Effector memory CD8-positive, alpha-beta T cell (primary cell): ENCODE data around the gene ENGASE.

Experiments
- ATAC-seq: fragments of 150-1000 bp; cut with Tn5 transposase; replicated peaks from 2 replicates; pipeline ENCODE4 v1.10.0; 2021; ENCODE audit warnings: mild to moderate bottlenecking, moderate library complexity
- DNase-seq, 3 experiments: peaks; one replicate each; pipeline ENCODE4 v3.0.0; 2021
- H3K27ac Mint-ChIP-seq, 2 donors: one replicate each; pipeline ENCODE4 v1.8.0; 2022; ENCODE audit warnings: mild to moderate bottlenecking in 2 of 2, mixed read lengths in 2 of 2, moderate library complexity in 2 of 2
- H3K27me3 Mint-ChIP-seq, 2 donors: one replicate each; pipeline ENCODE4 v1.8.0; 2022; ENCODE audit warnings: mixed read lengths in 2 of 2
- H3K36me3 Mint-ChIP-seq: one replicate; pipeline ENCODE4 v1.8.0; 2022; ENCODE audit warnings: mild to moderate bottlenecking, moderate library complexity, mixed read lengths; ENCODE audit not compliant: insufficient read depth
- H3K4me1 Mint-ChIP-seq, 2 donors: one replicate each; pipeline ENCODE4 v1.8.0; 2022; ENCODE audit warnings: low read depth in 2 of 2, mixed read lengths in 2 of 2
- H3K4me3 Mint-ChIP-seq, 2 donors: one replicate each; pipeline ENCODE4 v1.8.0; 2022; ENCODE audit warnings: mild to moderate bottlenecking in 2 of 2, mixed read lengths in 2 of 2, moderate library complexity in 2 of 2
- H3K9me3 Mint-ChIP-seq, 2 donors: one replicate each; pipeline ENCODE4 v1.8.0; 2022; ENCODE audit warnings: mixed read lengths in 2 of 2

Gene ENGASE

DNA sequence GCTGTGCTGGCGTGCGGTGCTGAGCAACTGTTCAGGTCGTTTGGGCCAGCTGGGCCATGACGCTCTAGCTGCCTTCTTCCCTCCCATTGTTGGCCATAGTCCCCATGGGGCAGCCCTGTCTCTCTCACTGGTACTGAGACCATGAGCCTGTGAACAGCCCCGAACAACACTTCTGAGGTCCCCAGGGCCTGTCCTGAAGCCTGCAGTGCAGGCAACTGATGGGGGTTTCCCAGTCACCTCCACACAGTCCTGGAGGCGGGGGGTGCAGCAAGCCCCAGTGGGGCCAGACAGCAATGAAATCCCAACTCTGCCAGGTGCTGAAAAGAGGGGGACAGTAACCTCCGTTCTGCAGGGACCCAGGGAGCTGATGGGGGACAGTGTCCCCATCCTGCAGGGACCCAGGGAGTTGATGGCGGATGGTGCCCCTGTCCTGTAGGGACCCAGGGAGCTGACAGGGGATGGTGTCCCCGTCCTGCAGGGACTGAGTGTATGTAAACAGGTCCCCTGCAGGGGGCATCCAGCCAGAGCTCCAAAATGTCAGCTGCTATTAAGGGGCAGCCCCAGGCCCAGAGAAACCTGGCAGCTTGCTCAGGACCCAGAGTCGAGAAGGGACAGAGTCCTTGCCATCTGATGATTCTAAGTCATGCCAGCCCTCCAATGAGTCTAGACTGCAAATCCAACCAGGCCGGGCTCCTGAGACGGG, 30.4 kb downstream of the ENGASE start:
- ATAC-seq: no peak
- H3K4me3 Mint-ChIP-seq: no peak overlapping the region
- H3K27ac Mint-ChIP-seq: no peak overlapping the region
- peaks cover 19 to 74% of the 10 kb centered on the region in 2 donors for H3K27me3 Mint-ChIP-seq
- H3K9me3 Mint-ChIP-seq: no peaks in the 10 kb centered on the region
- H3K4me1 Mint-ChIP-seq: no peaks in the 10 kb centered on the region
- DNase-seq: no peak
- H3K36me3 Mint-ChIP-seq: peaks cover 4% of the 10 kb centered on the region

DNA sequence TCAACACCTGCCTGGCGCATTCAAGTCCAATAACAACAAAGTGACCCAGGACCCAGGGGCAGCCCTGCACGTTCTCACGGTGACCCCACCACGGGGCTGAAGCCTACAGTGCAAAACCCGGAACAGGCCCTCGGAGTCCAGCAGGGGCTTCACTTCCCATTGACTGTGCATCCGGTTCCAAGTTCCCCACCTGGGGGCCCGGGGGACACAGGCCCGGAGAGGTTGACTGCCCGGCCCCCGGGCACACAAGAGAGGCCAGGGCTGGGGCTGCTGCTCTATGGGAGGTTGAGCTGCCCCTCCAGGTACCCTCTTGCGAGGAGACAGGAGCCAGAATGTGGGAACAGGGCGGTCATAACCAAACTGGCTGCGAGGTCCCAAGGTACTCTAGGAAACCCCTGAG, 31.3 kb downstream of the ENGASE start:
- ATAC-seq (no peak), DNase-seq (no peak)
- peaks cover 19 to 74% of the 10 kb centered on the region in 2 donors for H3K27me3 Mint-ChIP-seq
- H3K27ac Mint-ChIP-seq: no peak overlapping the region
- H3K9me3 Mint-ChIP-seq: no peaks in the 10 kb centered on the region
- H3K36me3 Mint-ChIP-seq: peaks cover 4% of the 10 kb centered on the region
- H3K4me3 Mint-ChIP-seq: no peak overlapping the region
- H3K4me1 Mint-ChIP-seq: no peaks in the 10 kb centered on the region

DNA sequence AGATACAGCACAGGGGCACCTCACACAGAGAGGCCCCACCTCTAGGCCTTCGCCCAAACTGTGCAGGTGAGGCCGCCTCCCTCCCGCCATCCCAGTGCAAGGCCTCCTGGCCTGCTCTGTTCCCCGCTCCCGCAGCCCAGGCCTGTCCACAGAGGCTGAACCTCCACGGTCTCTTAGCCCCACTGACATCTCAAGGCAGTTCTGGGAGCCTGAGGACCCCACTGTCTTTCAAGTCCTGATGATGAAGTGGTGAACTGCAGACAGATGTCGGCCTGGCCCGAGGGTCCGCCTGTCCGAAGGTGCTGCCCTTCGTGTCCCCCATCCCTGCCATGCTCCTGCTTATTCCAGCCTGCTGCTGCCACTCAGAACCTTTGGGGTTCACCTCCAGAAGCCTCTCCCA, 32.3 kb downstream of the ENGASE start:
- H3K4me1 Mint-ChIP-seq: no peaks in the 10 kb centered on the region
- H3K4me3 Mint-ChIP-seq: no peak overlapping the region
- peaks cover 4% of the 10 kb centered on the region for H3K36me3 Mint-ChIP-seq
- no peak for ATAC-seq
- H3K27ac Mint-ChIP-seq: no peak overlapping the region
- H3K27me3 Mint-ChIP-seq: peaks cover 19 to 74% of the 10 kb centered on the region in 2 donors
- no peak for DNase-seq
- no peaks in the 10 kb centered on the region for H3K9me3 Mint-ChIP-seq

DNA sequence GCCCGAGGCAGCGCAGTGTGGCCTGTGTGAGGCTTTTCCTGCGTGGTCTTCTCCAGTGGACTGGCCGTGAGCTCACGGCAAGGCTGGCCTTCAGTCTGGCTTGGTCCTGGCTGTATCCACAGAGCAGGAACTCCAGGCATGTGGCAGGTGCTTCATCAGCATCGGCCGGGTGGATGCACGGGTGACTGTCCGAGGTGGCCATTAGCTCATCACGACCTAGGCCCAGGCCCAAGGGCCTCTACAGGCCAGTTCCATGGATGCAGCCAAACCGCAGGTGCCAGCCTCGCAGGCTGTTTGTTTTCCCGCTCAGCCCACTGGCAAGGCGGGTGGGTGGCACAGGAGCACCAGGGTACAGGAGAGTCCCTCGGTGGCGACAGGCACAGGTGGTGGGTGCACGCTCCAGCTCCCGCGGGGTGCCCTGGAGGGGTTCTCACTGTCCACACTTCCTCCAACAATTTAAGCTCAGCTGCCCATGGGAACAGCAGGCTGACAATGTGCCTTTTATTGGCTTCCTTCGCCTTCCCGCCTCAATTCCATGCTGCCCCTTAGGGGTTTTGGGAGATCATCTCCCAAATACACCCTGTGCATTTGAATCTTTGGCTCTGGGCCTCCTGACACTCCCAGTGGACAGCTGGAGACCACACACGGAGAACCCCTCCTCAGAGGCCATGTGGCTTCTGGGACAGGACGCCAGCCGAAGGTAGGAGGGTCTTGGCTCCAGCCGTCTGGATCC, 33.0 kb downstream of the ENGASE start:
- ATAC-seq (no peak), DNase-seq (no peak)
- H3K27ac Mint-ChIP-seq: no peak overlapping the region
- H3K4me1 Mint-ChIP-seq: no peaks in the 10 kb centered on the region
- peaks cover 2% of the 10 kb centered on the region for H3K36me3 Mint-ChIP-seq
- peaks cover 13 to 74% of the 10 kb centered on the region in 2 donors for H3K27me3 Mint-ChIP-seq
- no peak overlapping the region for H3K4me3 Mint-ChIP-seq
- H3K9me3 Mint-ChIP-seq: no peaks in the 10 kb centered on the region

DNA sequence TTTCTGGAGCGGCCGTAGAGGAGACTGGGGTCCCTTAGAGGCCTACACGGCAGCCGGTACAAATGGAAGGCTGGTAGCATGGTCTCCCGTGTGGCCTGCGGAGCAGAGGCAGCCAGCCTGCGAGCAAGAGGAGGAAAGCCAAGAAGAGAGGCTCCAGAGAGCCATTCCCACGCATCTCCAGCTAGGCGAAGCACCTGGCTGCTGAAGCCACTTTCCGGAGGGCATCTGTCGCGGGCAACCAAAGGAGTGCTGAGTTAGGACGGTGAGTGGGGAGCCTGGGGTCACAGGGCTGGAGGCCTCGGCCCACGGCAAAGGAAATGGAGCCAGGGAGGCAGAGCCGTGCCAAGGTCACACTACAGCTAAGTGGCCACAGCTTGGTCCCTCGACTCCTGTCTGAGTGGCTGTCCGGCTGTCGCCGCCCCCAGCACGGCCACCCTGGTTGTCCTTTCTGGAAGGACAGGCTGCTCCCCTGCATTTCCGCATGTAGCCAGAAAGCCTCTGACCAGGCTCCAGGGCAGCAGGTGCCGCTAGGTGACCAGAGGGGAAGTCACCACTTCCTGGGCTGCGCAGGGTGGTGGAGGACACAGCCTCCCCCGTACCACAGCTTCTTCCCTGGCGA, 33.7 kb downstream of the ENGASE start:
- no peak for DNase-seq
- Mint-ChIP-seq H3K27me3 (peaks cover 7 to 69% of the 10 kb centered on the region in 2 donors), H3K4me3 (no peak overlapping the region), H3K4me1 (no peaks in the 10 kb centered on the region), H3K27ac (no peak overlapping the region), H3K36me3 (no peaks in the 10 kb centered on the region), H3K9me3 (no peaks in the 10 kb centered on the region)
- ATAC-seq: no peak

DNA sequence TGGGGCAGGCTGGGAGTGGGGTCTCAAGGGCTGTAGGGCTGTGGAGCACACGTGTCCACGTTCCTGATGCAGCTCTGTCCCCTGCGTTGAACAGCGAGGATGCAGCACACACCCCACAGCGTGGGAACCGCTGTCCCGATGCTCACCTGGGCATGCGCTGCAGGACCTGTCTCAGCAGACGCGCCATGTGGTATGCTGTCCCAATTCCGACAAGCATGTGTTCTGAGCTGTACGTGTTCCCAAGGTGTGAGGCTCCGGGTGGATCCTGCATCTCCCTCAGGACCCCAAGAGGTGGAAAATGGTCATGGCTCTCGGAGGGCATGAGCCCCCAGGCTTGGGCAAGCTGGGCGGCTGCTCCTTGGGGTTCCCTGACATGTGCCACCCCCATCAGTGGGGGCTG, 34.2 kb downstream of the ENGASE start:
- ATAC-seq (no peak), DNase-seq (no peak)
- Mint-ChIP-seq H3K9me3 (no peaks in the 10 kb centered on the region), H3K27ac (no peak overlapping the region), H3K4me3 (no peak overlapping the region), H3K36me3 (no peaks in the 10 kb centered on the region), H3K4me1 (no peaks in the 10 kb centered on the region), H3K27me3 (peaks cover 7 to 69% of the 10 kb centered on the region in 2 donors)

DNA sequence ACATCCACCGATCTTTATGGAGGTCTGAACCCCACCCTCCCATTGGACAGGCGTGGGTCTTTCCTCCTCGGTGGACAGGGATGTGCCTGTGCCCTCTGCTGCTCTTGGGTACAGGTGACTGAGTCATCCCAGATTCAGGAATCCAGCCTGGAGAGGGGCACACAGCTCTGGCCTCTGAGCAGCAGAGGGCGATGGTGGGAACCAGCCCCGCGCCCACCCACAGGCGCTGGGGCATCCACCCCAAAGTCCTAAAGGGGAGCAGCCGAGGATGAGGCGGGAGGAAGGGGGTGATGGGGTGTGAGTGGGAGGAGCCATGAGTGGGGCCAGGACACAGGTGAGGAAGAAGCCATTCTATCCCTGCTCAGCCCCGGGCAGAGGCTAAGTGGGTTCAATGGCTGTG, 35.0 kb downstream of the ENGASE start:
- ATAC-seq (no peak), DNase-seq (no peak)
- Mint-ChIP-seq H3K9me3 (no peaks in the 10 kb centered on the region), H3K4me3 (no peak overlapping the region), H3K27me3 (peaks cover 2 to 67% of the 10 kb centered on the region in 2 donors), H3K4me1 (no peaks in the 10 kb centered on the region), H3K36me3 (no peaks in the 10 kb centered on the region), H3K27ac (no peak overlapping the region)

DNA sequence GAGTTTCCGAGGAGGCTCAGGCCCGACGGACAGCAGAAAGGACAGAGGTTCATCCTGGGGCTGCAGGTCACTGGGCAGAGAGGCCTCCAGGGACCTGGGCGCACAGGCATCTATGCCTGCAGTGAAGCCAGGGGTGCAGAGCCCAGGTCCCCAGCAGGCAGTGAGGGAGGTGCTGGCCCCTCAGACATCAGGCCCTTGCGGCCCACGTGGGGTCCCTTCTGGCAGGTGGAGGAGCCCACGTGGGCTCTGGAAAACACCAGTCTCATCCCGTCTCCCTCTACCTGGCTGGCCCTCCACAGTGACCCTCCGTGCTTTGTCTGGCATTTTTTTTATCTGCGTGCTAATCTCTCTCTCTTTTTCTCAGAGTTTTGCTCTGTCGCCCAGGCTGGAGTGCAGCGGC, 36.5 kb downstream of the ENGASE start:
- Mint-ChIP-seq H3K36me3 (no peaks in the 10 kb centered on the region), H3K9me3 (no peaks in the 10 kb centered on the region), H3K27ac (no peak overlapping the region), H3K27me3 (peaks cover 0 to 58% of the 10 kb centered on the region in 2 donors), H3K4me1 (no peaks in the 10 kb centered on the region), H3K4me3 (no peak overlapping the region)
- DNase-seq (no peak), ATAC-seq (no peak)

DNA sequence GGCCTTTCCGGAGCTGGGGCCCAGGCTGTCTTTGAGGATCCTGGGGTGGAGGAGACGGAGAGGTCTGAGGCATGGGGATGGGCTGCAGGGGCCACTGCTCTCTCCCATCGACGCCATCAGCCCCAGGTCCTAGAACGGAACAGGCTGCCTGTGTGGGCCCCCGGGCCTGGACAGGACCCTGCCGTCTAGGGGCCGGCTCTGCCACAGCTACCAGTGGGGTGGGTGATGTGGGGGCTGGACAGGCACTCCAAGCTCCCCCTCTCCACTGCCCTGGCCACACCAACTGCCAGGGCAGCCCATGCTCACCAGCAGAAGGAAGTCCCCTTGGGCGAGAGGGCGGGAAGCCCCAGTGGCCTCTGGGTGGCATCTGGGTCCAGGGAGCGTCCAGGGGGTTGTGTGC, 37.8 kb downstream of the ENGASE start:
- peaks cover 0 to 61% of the 10 kb centered on the region in 2 donors for H3K27me3 Mint-ChIP-seq
- ATAC-seq: no peak

DNA sequence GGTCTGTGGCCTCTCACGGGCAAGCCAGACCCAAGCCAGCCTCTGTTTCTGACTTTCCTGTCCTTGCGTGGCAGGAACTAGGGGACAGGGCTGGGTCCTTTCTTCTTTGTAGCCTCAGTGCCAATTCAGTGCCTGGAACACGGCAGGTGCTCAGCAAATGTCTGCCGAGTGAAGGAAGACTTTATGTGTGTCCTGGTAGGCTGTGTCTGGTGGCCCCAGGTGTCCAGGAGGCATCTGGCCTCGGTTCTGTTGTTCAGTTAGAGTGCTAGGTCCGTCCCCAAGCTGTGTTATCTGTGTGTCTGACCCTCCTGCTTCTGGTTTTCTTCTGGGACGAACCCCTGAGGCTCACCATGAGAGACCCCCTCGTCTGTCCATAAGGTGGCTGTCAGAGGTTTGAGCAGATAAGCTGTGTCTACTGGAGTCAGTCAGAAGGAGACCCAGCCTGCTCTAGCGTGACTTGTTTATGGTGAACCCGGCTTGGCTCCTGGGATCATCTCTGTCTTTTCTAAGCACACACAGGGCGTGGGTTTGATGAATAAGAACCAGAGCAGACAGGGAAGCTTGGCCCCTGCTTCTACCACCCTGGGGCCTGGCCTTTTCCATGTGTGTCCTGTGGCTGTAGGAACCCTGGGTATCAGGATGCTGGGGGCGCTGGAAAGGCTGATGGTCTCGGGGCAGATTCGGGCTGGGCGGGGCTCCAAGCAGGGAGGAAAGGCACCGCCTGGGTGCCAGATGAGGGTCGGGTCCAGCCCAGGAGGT, 39.3 kb downstream of the ENGASE start:
- no peak for ATAC-seq
- Mint-ChIP-seq H3K36me3 (no peaks in the 10 kb centered on the region), H3K27ac (no peak overlapping the region), H3K9me3 (no peaks in the 10 kb centered on the region), H3K4me1 (no peaks in the 10 kb centered on the region), H3K4me3 (no peak overlapping the region), H3K27me3 (peaks cover 5 to 64% of the 10 kb centered on the region in 2 donors)
- DNase-seq: no peak

More for the DNA sequence above, 37.8 kb downstream of the ENGASE start:
- H3K4me3 Mint-ChIP-seq: no peak overlapping the region
- H3K4me1 Mint-ChIP-seq: no peaks in the 10 kb centered on the region
- H3K9me3 Mint-ChIP-seq: no peaks in the 10 kb centered on the region
- no peaks in the 10 kb centered on the region for H3K36me3 Mint-ChIP-seq
- H3K27ac Mint-ChIP-seq: no peak overlapping the region
- DNase-seq: no peak

DNA sequence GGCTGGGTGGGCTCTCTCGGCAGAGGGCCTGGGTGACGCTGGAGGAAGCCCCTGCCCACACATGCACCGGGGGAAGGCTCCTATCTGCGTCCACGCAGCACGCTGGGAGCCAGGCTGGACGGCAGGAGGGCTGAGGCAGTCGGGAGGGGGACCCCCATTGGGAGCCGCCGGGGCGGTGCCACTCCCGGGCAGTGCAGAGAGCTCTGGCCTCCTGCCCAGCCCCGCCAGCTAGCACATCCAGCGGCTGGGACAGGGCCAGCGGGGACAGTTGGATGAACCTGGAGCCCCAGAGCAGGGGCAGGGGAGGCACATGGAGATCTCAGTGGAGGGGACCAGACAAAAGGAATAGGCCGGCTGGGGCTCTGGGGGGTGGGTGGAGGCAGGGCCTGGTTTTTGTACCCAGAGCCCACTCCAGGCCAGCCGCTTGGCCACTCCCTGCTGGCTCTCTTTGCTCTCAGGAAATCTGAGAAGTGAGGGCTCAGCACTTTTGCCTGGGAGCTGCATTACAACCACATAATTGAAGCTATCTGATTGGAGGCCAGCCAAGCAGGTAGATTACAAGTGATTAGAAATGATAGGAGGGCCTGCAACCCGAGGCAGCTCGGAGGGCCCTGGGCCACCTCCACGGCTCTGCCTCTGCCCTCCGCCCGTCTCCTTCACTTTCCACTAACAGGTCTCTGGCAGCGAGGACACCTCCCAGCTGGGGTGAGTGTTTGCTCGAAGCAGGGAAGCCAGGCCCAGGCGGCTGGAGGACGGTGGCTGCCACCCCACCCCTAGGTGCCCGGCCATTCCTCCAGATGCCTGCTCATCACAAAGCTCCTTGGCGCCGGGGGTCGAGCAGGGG, 40.1 kb downstream of the ENGASE start:
- H3K9me3 Mint-ChIP-seq: no peaks in the 10 kb centered on the region
- ATAC-seq (no peak), DNase-seq (no peak)
- H3K27me3 Mint-ChIP-seq: peaks cover 9 to 63% of the 10 kb centered on the region in 2 donors
- H3K36me3 Mint-ChIP-seq: peaks cover 2% of the 10 kb centered on the region
- no peak overlapping the region for H3K4me3 Mint-ChIP-seq
- no peaks in the 10 kb centered on the region for H3K4me1 Mint-ChIP-seq
- H3K27ac Mint-ChIP-seq: no peak overlapping the region

DNA sequence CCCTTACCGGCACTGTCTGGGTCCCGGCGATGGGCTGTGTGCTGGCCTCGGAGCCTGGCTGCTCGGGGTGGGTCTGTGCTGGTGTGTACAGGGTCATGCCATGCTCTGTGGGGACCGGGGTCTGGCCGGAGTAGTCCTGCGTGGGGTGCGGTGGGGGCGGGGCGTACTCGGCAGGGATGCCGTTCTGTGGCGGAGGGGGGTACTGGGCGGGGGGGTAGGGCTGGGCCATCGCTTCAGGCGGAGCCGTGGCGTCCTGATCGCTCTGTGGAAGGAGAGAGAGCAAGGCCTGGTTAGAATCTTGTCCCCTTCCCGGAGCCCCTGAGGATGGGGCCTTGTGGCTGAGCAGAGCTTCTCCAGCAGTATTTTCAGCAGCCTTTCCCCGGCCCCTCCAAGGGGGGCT, 40.9 kb downstream of the ENGASE start:
- H3K36me3 Mint-ChIP-seq: peaks cover 3% of the 10 kb centered on the region
- no peak overlapping the region for H3K4me3 Mint-ChIP-seq
- DNase-seq (no peak), ATAC-seq (no peak)
- H3K9me3 Mint-ChIP-seq: no peaks in the 10 kb centered on the region
- no peak overlapping the region for H3K27ac Mint-ChIP-seq
- peaks cover 9 to 59% of the 10 kb centered on the region in 2 donors for H3K27me3 Mint-ChIP-seq
- no peaks in the 10 kb centered on the region for H3K4me1 Mint-ChIP-seq
